KMS-11 (cell line): Measurements from ENCODE around the gene PCNX2.

Experiments
- H2AFZ ChIP-seq: fragments of 200-600 bp; sonication (generic); 2 replicates; pipeline ENCODE4 v1.6.1; 2016; ENCODE audit warnings: antibody characterized with exemption, mixed run types, low read depth
- H3K27ac ChIP-seq: fragments of 200-600 bp; sonication (generic); 2 replicates; pipeline ENCODE4 v1.6.1; 2016; ENCODE audit warnings: mild to moderate bottlenecking, mixed run types
- H3K27me3 ChIP-seq: fragments of 200-600 bp; sonication (generic); 2 replicates; pipeline ENCODE4 v1.6.1; 2017; ENCODE audit warnings: mild to moderate bottlenecking, low read depth, mixed run types, moderate library complexity; ENCODE audit not compliant: insufficient read depth
- H3K36me3 ChIP-seq: fragments of 200-600 bp; sonication (generic); 2 replicates; pipeline ENCODE4 v1.6.1; 2017; ENCODE audit warnings: mild to moderate bottlenecking, mixed run types; ENCODE audit not compliant: insufficient read depth
- H3K4me1 ChIP-seq: fragments of 200-600 bp; sonication (generic); 2 replicates; pipeline ENCODE4 v1.6.1; 2016; ENCODE audit warnings: mild to moderate bottlenecking, low read depth, mixed run types; ENCODE audit not compliant: poor library complexity, severe bottlenecking
- H3K4me2 ChIP-seq: fragments of 200-600 bp; sonication (generic); 2 replicates; pipeline ENCODE4 v1.7.0; 2016; ENCODE audit warnings: mild to moderate bottlenecking, mixed run types
- H3K4me3 ChIP-seq: fragments of 200-600 bp; sonication (generic); IDR thresholded peaks from 2 replicates; pipeline ENCODE4 v1.6.1; 2017; ENCODE audit warnings: low read depth, low read length, mixed read lengths; ENCODE audit not compliant: insufficient read depth
- H3K79me2 ChIP-seq: fragments of 200-600 bp; sonication (generic); 2 replicates; pipeline ENCODE4 v1.6.1; 2016; ENCODE audit warnings: low read depth, mixed run types; ENCODE audit not compliant: insufficient read depth
- H3K9ac ChIP-seq: fragments of 200-600 bp; sonication (generic); 2 replicates; pipeline ENCODE4 v1.6.1; 2016; ENCODE audit warnings: mild to moderate bottlenecking, mixed run types
- H4K20me1 ChIP-seq: fragments of 200-600 bp; sonication (generic); 2 replicates; pipeline ENCODE4 v1.6.1; 2016; ENCODE audit warnings: mild to moderate bottlenecking, mixed run types; ENCODE audit not compliant: insufficient read depth
- TF ChIP-seq, protein P1 (sequence below): fragments of 200-600 bp; sonication (generic); conservative IDR thresholded peaks from 2 replicates; pipeline ENCODE4 v1.6.1; 2017; ENCODE audit warnings: low read depth, mild to moderate bottlenecking, antibody characterized with exemption, low read length, moderate library complexity, mixed read lengths

Gene PCNX2

GRCh38 chr1:233038581-233038980, 256.9 kb downstream of the PCNX2 start:
- no peak overlapping the region for H3K9ac ChIP-seq
- H3K36me3 ChIP-seq, result no peaks in the 10 kb centered on the region
- H3K4me2 ChIP-seq, result no peak overlapping the region
- H3K79me2 ChIP-seq, result no peaks in the 10 kb centered on the region
- no peak overlapping the region for H3K27ac ChIP-seq
- H4K20me1 ChIP-seq, result no peaks in the 10 kb centered on the region
- no peaks in the 10 kb centered on the region for H3K4me1 ChIP-seq
- no peak overlapping the region for H2AFZ ChIP-seq
- TF ChIP-seq, protein P1, sequence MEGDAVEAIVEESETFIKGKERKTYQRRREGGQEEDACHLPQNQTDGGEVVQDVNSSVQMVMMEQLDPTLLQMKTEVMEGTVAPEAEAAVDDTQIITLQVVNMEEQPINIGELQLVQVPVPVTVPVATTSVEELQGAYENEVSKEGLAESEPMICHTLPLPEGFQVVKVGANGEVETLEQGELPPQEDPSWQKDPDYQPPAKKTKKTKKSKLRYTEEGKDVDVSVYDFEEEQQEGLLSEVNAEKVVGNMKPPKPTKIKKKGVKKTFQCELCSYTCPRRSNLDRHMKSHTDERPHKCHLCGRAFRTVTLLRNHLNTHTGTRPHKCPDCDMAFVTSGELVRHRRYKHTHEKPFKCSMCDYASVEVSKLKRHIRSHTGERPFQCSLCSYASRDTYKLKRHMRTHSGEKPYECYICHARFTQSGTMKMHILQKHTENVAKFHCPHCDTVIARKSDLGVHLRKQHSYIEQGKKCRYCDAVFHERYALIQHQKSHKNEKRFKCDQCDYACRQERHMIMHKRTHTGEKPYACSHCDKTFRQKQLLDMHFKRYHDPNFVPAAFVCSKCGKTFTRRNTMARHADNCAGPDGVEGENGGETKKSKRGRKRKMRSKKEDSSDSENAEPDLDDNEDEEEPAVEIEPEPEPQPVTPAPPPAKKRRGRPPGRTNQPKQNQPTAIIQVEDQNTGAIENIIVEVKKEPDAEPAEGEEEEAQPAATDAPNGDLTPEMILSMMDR, result no peak
- H3K4me3 ChIP-seq, result no peak overlapping the region
- no peaks in the 10 kb centered on the region for H3K27me3 ChIP-seq

DNA sequence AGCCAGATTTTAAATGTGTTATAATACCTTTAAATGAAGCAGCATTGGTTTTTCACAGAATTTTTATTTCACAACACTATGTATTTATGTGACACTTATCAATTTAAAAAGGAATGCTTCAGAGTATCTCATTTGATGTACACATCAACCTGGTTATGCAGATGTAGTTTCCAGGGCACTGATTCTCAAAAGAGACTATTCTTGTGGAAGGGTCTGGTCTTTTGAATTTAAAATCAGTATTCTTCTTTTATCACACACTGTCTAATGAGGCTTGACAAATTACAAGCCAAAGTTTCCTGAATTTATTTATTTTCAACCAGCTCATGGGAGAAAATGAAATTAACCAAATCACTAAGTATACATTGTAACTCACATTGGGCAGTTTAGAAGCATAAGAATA, 257.7 kb downstream of the PCNX2 start:
- H3K79me2 ChIP-seq, result no peaks in the 10 kb centered on the region
- no peak overlapping the region for H3K4me2 ChIP-seq
- no peak overlapping the region for H3K4me3 ChIP-seq
- no peak overlapping the region for H3K27ac ChIP-seq
- no peaks in the 10 kb centered on the region for H3K4me1 ChIP-seq
- no peaks in the 10 kb centered on the region for H3K27me3 ChIP-seq
- H3K9ac ChIP-seq, result no peak overlapping the region
- no peaks in the 10 kb centered on the region for H3K36me3 ChIP-seq
- no peaks in the 10 kb centered on the region for H4K20me1 ChIP-seq
- no peak overlapping the region for H2AFZ ChIP-seq
- TF ChIP-seq, protein P1, result no peak

DNA sequence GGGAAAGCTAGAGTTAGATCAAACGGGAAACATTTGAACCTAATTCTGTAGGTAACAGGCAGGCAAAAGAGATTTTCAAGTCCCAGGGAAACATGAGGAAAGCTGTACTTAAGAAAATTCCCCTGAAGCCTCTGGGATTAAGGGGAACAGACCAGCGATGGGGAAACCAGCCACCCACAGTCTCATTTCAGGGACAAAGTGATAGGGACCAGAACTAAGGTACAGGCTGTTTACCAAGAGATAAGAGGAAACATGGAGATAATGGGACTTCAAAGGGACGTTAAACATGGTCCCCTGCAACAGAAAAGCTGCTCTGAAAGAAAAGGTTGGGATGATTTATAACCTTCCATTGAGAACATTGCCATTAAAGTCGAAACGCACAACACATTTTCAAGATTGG, 260.7 kb downstream of the PCNX2 start:
- Histone ChIP-seq H3K79me2 (no peaks in the 10 kb centered on the region), H3K4me2 (no peak overlapping the region), H3K4me3 (no peak overlapping the region), H2AFZ (no peak overlapping the region), H4K20me1 (no peaks in the 10 kb centered on the region), H3K27me3 (no peaks in the 10 kb centered on the region), H3K4me1 (no peaks in the 10 kb centered on the region), H3K9ac (no peak overlapping the region), H3K36me3 (no peaks in the 10 kb centered on the region), H3K27ac (no peak overlapping the region)
- TF ChIP-seq, protein P1, result no peak

DNA sequence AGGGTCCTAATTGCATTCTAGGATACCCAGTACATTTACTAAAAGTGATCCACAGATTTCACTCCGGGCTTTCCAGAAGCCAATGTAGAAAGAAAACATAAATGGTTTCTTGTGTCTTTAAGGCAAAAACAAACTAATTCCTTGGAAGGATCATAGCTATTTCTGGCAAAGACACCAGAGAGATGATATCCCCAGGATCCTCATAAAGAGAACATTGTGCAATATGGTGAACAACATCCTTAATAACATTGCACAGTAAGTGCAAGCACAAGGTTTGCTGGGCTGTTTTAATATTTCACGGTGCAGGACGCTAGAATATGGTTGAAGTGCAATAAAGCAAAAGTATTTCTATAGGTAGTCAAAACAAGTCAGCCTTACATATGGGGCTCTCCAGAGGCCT, 262.2 kb downstream of the PCNX2 start:
- Histone ChIP-seq H3K36me3 (no peaks in the 10 kb centered on the region), H2AFZ (no peak overlapping the region), H3K4me2 (no peak overlapping the region), H3K9ac (no peak overlapping the region), H3K27ac (no peak overlapping the region), H3K4me3 (no peak overlapping the region), H3K4me1 (no peaks in the 10 kb centered on the region), H4K20me1 (no peaks in the 10 kb centered on the region), H3K27me3 (no peaks in the 10 kb centered on the region), H3K79me2 (no peaks in the 10 kb centered on the region)
- TF ChIP-seq, protein P1, result no peak

GRCh38 chr1:233032916-233033315, 262.6 kb downstream of the PCNX2 start:
- no peak overlapping the region for H3K27ac ChIP-seq
- H3K9ac ChIP-seq, result no peak overlapping the region
- no peak overlapping the region for H3K4me2 ChIP-seq

More at GRCh38 chr1:233032916-233033315, 262.6 kb downstream of the PCNX2 start:
- no peaks in the 10 kb centered on the region for H3K36me3 ChIP-seq
- no peaks in the 10 kb centered on the region for H3K79me2 ChIP-seq
- H3K4me3 ChIP-seq, result no peak overlapping the region
- H2AFZ ChIP-seq, result no peak overlapping the region
- H3K27me3 ChIP-seq, result no peaks in the 10 kb centered on the region
- no peaks in the 10 kb centered on the region for H4K20me1 ChIP-seq
- H3K4me1 ChIP-seq, result no peaks in the 10 kb centered on the region
- TF ChIP-seq, protein P1, result no peak
